HepG2 (cell line): ENCODE results near the gene CPT1A. TPM values are rescaled to one million over a fixed set of nuclear protein-coding genes. Genes with fewer than 3 reads are reported as not detected.

Source experiments
- DNMT3B ChIP-seq: conservative IDR thresholded peaks from 2 replicates; pipeline ENCODE4 v1.6.1; 2016; ENCODE audit warnings: missing biosample characterization, control low read depth
- ZNF225 ChIP-seq: sonication (generic); formaldehyde crosslinking; IDR thresholded peaks from 2 replicates; pipeline ENCODE4 v1.4.0; 2020; ENCODE audit warnings: mild to moderate bottlenecking, missing genetic modification reagents
- ZNF337 ChIP-seq: sonication (generic); formaldehyde crosslinking; IDR thresholded peaks from 2 replicates; pipeline ENCODE4 v1.5.1; 2020; ENCODE audit warnings: missing genetic modification reagents, low read depth, mild to moderate bottlenecking, borderline replicate concordance
- ZNF577 ChIP-seq: sonication (generic); formaldehyde crosslinking; IDR thresholded peaks from 2 replicates; pipeline ENCODE4 v1.4.0; 2020; ENCODE audit warnings: mild to moderate bottlenecking, low read depth, missing genetic modification reagents, borderline replicate concordance
- ZNF792 ChIP-seq: IDR thresholded peaks from 2 replicates; pipeline ENCODE4 v1.6.1; 2016
- polyA plus RNA-seq, 8 experiments: library from polyadenylated mRNA; depleted of rRNA in 3 of 8; stranded (reverse) in 7 of 8; unstranded in 1 of 8; fragments of >200 nt; fragmentation: Illumina TruSeq in 4 of 8; extraction: Trizol in 4 of 8; gene quantifications; 2 replicates each; pipeline versions ENCODE4 v1.2.1 to v1.2.3, GENCODE V29; 2011 to 2016; ENCODE audit warnings: low read depth in 4 of 8, missing spikeins in 1 of 8, mixed read lengths in 1 of 8; ENCODE audit not compliant: insufficient read depth in 1 of 8
- total RNA-seq, 5 experiments: library from RNA; depleted of rRNA; stranded (reverse); fragments of >200 nt; fragmentation: Illumina TruSeq; extraction: Trizol; gene quantifications; 2 replicates each; pipeline ENCODE4 v1.2.3, GENCODE V29; 2016; ENCODE audit warnings: low read depth in 1 of 5
- TF ChIP-seq, protein P1 (sequence below): IDR thresholded peaks from 2 replicates; pipeline ENCODE4 v1.6.1; 2016; ENCODE audit warnings: low read depth, control low read depth
- TF ChIP-seq, protein P2 (sequence below): sonication (generic); formaldehyde crosslinking; IDR thresholded peaks from 2 replicates; pipeline ENCODE4 v1.5.1; 2020; ENCODE audit warnings: mild to moderate bottlenecking, missing genetic modification reagents, moderate library complexity
- TF ChIP-seq, protein P3 (sequence below), 2 experiments: sonication (generic) in 1 of 2; formaldehyde crosslinking in 1 of 2; IDR thresholded peaks; 2 replicates each; pipeline versions ENCODE4 v1.5.1 to v1.6.1; 2011 to 2020; ENCODE audit warnings: borderline replicate concordance in 1 of 2, low read depth in 1 of 2, low read length in 1 of 2, mild to moderate bottlenecking in 1 of 2, missing genetic modification reagents in 1 of 2, moderate library complexity in 1 of 2

Gene CPT1A
- total and polyA plus RNA-seq, 2 of the 13 experiments (the other 11 are each of a cell fraction or from before 2014, with no cell fraction given) = 7.0 to 7.1 TPM

DNA sequence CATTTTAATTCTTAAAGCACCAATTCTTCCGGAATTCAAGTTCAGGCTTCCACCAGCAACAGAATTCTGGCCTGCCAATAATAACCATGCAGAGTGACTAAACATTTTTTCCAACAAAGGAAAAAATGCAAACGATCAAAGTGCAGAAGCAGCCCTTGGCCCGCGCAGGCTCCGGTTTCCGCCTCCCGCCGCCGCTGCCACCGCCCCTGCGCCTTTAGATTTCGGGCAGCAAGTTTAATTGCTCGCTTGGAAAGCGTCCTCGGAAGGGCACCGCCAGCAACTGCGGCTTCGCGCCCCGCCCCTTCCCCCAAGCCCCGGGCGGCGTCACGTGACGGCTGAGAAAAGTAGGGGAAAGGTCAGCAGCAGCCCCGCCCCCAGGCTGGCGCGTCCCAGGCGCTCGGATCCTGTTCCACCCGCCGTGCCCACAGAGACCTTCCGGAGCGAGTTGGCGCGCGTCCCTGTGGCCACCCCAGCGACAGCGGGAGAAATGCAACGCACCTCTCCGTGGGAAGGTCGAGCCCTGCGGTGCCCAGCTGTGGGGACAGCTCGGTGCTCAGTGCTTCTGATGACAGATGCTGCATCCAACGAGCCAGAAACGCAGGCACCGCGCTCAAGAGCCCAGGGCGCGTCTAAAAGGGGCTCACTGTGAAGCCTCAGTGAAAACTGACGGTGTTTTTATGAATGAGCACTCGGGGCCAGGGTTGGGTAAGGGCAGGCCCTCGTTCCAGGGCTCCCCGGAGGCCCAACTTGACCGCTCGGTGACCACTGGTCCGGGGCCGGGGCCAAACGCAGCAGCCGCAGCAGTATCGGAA, 2.5 kb downstream of the CPT1A start (continued):
- TF ChIP-seq, protein P1, sequence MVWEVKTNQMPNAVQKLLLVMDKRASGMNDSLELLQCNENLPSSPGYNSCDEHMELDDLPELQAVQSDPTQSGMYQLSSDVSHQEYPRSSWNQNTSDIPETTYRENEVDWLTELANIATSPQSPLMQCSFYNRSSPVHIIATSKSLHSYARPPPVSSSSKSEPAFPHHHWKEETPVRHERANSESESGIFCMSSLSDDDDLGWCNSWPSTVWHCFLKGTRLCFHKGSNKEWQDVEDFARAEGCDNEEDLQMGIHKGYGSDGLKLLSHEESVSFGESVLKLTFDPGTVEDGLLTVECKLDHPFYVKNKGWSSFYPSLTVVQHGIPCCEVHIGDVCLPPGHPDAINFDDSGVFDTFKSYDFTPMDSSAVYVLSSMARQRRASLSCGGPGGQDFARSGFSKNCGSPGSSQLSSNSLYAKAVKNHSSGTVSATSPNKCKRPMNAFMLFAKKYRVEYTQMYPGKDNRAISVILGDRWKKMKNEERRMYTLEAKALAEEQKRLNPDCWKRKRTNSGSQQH = 0 out of 2 replicates have a peak, but pooled peaks have one; percentile 43
- TF ChIP-seq ZNF792 (CRISPR knock-in tag) (0 out of 2 replicates have a peak, but pooled peaks have one; percentile 20), ZNF337 (CRISPR knock-in tag) (0 out of 2 replicates have a peak, but pooled peaks have one; percentile 69), DNMT3B (CRISPR knock-in tag) (no peak), ZNF225 (CRISPR knock-in tag) (peak; percentile 60; the same call in 1 of the 2 replicates), ZNF577 (CRISPR knock-in tag) (no peak)
- TF ChIP-seq, protein P2, sequence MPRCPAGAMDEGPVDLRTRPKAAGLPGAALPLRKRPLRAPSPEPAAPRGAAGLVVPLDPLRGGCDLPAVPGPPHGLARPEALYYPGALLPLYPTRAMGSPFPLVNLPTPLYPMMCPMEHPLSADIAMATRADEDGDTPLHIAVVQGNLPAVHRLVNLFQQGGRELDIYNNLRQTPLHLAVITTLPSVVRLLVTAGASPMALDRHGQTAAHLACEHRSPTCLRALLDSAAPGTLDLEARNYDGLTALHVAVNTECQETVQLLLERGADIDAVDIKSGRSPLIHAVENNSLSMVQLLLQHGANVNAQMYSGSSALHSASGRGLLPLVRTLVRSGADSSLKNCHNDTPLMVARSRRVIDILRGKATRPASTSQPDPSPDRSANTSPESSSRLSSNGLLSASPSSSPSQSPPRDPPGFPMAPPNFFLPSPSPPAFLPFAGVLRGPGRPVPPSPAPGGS (CRISPR knock-in tag) = peak; percentile 57; the same call in 1 of the 2 replicates
- TF ChIP-seq, protein P3, sequence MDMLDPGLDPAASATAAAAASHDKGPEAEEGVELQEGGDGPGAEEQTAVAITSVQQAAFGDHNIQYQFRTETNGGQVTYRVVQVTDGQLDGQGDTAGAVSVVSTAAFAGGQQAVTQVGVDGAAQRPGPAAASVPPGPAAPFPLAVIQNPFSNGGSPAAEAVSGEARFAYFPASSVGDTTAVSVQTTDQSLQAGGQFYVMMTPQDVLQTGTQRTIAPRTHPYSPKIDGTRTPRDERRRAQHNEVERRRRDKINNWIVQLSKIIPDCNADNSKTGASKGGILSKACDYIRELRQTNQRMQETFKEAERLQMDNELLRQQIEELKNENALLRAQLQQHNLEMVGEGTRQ (IDR thresholded peaks at IDR 0.05; ENCODE audit: low read depth, low read length) = peak; percentile 88
- TF ChIP-seq, protein P3 (CRISPR knock-in tag; IDR thresholded peaks at IDR 0.05; ENCODE audit: borderline replicate concordance) = peak; percentile 98; the same call in 1 of the 2 replicates
